GM12878 (cell line): ENCODE data around the gene NEU3. TPM values are rescaled to one million over a fixed set of nuclear protein-coding genes. Genes with fewer than 3 reads are reported as not detected.

ENCODE experiments used
- ATAC-seq: fragments of 200-7000 bp; cut with Tn5 transposase; 3 replicates; pipeline ENCODE4 v1.9.1; 2020; ENCODE audit warnings: mild to moderate bottlenecking, moderate library complexity
- BruUV-seq: library from RNA; stranded (reverse); fragments of 400-500 nt; replicated peaks from 2 replicates; lab custom pipeline; 2021; lab: Mats Ljungman, UMichigan
- CTCF ChIA-PET: fragments of 300-600 bp; sonication (Branson Sonifier 250); formaldehyde crosslinking; extraction: SDS; loops from one replicate; lab custom pipeline; 2021; ENCODE audit warnings: inconsistent platforms; lab: Yijun Ruan, JAX
- POLR2A ChIA-PET: fragments of 350-600 bp; formaldehyde crosslinking; extraction: SDS; loops from one replicate; lab custom pipeline; 2021; ENCODE audit warnings: inconsistent platforms; lab: Charles Lee
- RAD21 ChIA-PET: fragments of 300-600 bp; sonication (Branson Sonifier 250); formaldehyde crosslinking; loops from one replicate; lab custom pipeline; 2023; ENCODE audit warnings: antibody characterized with exemption; ENCODE audit not compliant: unreplicated experiment; lab: Charles Lee
- SMC1A ChIA-PET: fragments of 300-600 bp; sonication (Branson Sonifier 250); formaldehyde crosslinking; loops from one replicate; lab custom pipeline; 2023; ENCODE audit not compliant: unreplicated experiment, uncharacterized antibody; lab: Charles Lee
- DNase-seq: peaks from one replicate; pipeline ENCODE4 v3.0.0-alpha.2; 2011; ENCODE audit warnings: low read depth, low spot score
- FAIRE-seq: peaks from 3 replicates; lab custom pipeline; 2011; peaks lifted over from hg19 to GRCh38; lab: Jason Lieb, UNC
- H2AFZ ChIP-seq: 2 replicates; pipeline ENCODE4 v1.6.0; 2011; ENCODE audit warnings: low read depth, low read length, control low read depth; ENCODE audit not compliant: control insufficient read depth
- H3K27ac ChIP-seq: 2 replicates; pipeline ENCODE4 v1.5.1; 2011; ENCODE audit warnings: control low read depth; ENCODE audit not compliant: control insufficient read depth, insufficient read depth
- H3K27me3 ChIP-seq, 2 experiments: replicated peaks in 1 of 2; 2 replicates each; pipeline versions ENCODE4 v1.6.0 to v1.6.1; 2011; ENCODE audit warnings: low read length in 1 of 2; ENCODE audit not compliant: control insufficient read depth in 2 of 2, insufficient read depth in 2 of 2
- H3K36me3 ChIP-seq, 2 experiments: 2 replicates each; pipeline ENCODE4 v1.5.1; 2011; ENCODE audit warnings: low read length in 1 of 2; ENCODE audit not compliant: control insufficient read depth in 2 of 2, insufficient read depth in 2 of 2
- H3K4me1 ChIP-seq: 2 replicates; pipeline ENCODE4 v1.6.1; 2011; ENCODE audit warnings: mild to moderate bottlenecking, low read length, moderate library complexity, mixed read lengths; ENCODE audit not compliant: control insufficient read depth, insufficient read depth
- H3K4me2 ChIP-seq: 2 replicates; pipeline ENCODE4 v1.6.0; 2011; ENCODE audit warnings: control low read depth; ENCODE audit not compliant: control insufficient read depth, insufficient read depth
- H3K4me3 ChIP-seq: fragments of 200-600 bp; sonication (generic); 2 replicates; pipeline ENCODE4 v1.5.1; 2016
- H3K79me2 ChIP-seq: 2 replicates; pipeline ENCODE4 v1.6.0; 2011; ENCODE audit warnings: low read length; ENCODE audit not compliant: control insufficient read depth, insufficient read depth
- H3K9ac ChIP-seq: 2 replicates; pipeline ENCODE4 v1.8.0; 2011; ENCODE audit warnings: low read length, control low read depth, mixed read lengths; ENCODE audit not compliant: control insufficient read depth, insufficient read depth
- H3K9me3 ChIP-seq: replicated peaks from 3 replicates; pipeline ENCODE4 v1.5.1; 2011; ENCODE audit warnings: mild to moderate bottlenecking, low read length; ENCODE audit not compliant: control insufficient read depth, insufficient read depth
- H4K20me1 ChIP-seq: 2 replicates; pipeline ENCODE4 v1.6.0; 2011; ENCODE audit not compliant: control insufficient read depth, insufficient read depth
- BACH1 ChIP-seq: fragments of 450-650 bp; IDR thresholded peaks from 2 replicates; pipeline ENCODE4 v1.6.1; 2017; ENCODE audit warnings: mild to moderate bottlenecking, borderline replicate concordance
- BCLAF1 ChIP-seq: fragments of 450-650 bp; IDR thresholded peaks from 2 replicates; pipeline ENCODE4 v1.6.1; 2017; ENCODE audit warnings: antibody characterized with exemption, mild to moderate bottlenecking, moderate library complexity
- IKZF1 ChIP-seq: fragments of 450-650 bp; conservative IDR thresholded peaks from 2 replicates; pipeline ENCODE4 v1.6.1; 2017; ENCODE audit warnings: antibody characterized with exemption, mild to moderate bottlenecking
- MYC ChIP-seq: IDR thresholded peaks from 2 replicates; pipeline ENCODE4 v1.6.1; 2011; ENCODE audit warnings: mild to moderate bottlenecking, low read length, moderate library complexity, inconsistent platforms; ENCODE audit not compliant: insufficient read depth, insufficient replicate concordance, insufficient read length, severe bottlenecking
- NFXL1 ChIP-seq: fragments of 450-650 bp; IDR thresholded peaks from 2 replicates; pipeline ENCODE4 v1.6.1; 2017; ENCODE audit warnings: antibody characterized with exemption, mild to moderate bottlenecking, borderline replicate concordance
- PAX8 ChIP-seq: fragments of 450-650 bp; IDR thresholded peaks from 2 replicates; pipeline ENCODE4 v1.6.1; 2017; ENCODE audit warnings: mild to moderate bottlenecking, moderate library complexity
- POU2F2 ChIP-seq: IDR thresholded peaks from 3 replicates; pipeline ENCODE4 v1.6.1; 2011; ENCODE audit warnings: low read depth, mild to moderate bottlenecking, low read length, borderline replicate concordance
- RAD21 ChIP-seq: IDR thresholded peaks from 2 replicates; pipeline ENCODE4 v1.6.1; 2011; ENCODE audit warnings: mild to moderate bottlenecking, low read depth, low read length, moderate library complexity; ENCODE audit not compliant: insufficient read depth
- RUNX3 ChIP-seq: IDR thresholded peaks from 2 replicates; pipeline ENCODE4 v1.6.1; 2012; ENCODE audit warnings: low read length, inconsistent platforms
- SMC3 ChIP-seq: IDR thresholded peaks from 2 replicates; pipeline ENCODE4 v1.6.1; 2011; ENCODE audit warnings: low read length, improper control_type of control experiment, borderline replicate concordance
- STAT3 ChIP-seq: IDR thresholded peaks from 2 replicates; pipeline ENCODE4 v1.6.1; 2011; ENCODE audit warnings: low read depth, low read length, improper control_type of control experiment
- ZNF24 ChIP-seq: fragments of 450-650 bp; IDR thresholded peaks from 2 replicates; pipeline ENCODE4 v1.6.1; 2017; ENCODE audit warnings: antibody characterized with exemption, mild to moderate bottlenecking
- WGBS: methylation state at CpG from one replicate; pipeline ENCODE4 v1.1.6; 2016; ENCODE audit warnings: low lambda C conversion rate; ENCODE audit not compliant: insufficient replicate concordance, insufficient coverage; ENCODE audit errors: missing lambda C conversion rate; 5-methylcytosine and 5-hydroxymethylcytosine counted together
- in situ Hi-C: fragments of 300-500 bp; cut with MboI; formaldehyde crosslinking; loops from 9 replicates; pipeline ENCODE4 v1.14.3; 2018; ENCODE audit warnings: mixed read lengths
- intact Hi-C: fragments of 100-400 bp; cut with micrococcal nuclease; formaldehyde crosslinking; loops from one replicate; pipeline ENCODE4 v1.14.2; 2022; ENCODE audit not compliant: unreplicated experiment
- polyA plus RNA-seq, 11 experiments: library from polyadenylated mRNA; depleted of rRNA in 4 of 11; unstranded in 6 of 11; stranded (reverse) in 5 of 11; fragments of >200 nt; fragmentation: Nextera tagmentation in 4 of 11; fragmentation: Illumina TruSeq in 1 of 11; extraction: Ambion mirVana in 4 of 11; extraction: Trizol in 1 of 11; gene quantifications; 1 replicate in 1 of 11; 2 replicates in 10 of 11; pipeline versions ENCODE4 v1.2.1 to v1.2.3, GENCODE V29; 2011 to 2016; ENCODE audit warnings: inconsistent platforms in 2 of 11, missing spikeins in 2 of 11, low read depth in 1 of 11
- total RNA-seq, 4 experiments: library from RNA; depleted of rRNA in 3 of 4; stranded (reverse); fragments of >200 nt in 3 of 4; fragmentation: Illumina TruSeq in 1 of 4; extraction: Trizol in 1 of 4; gene quantifications; 2 replicates each; pipeline versions ENCODE4 v1.2.1 to v1.2.3, GENCODE V29; 2013 to 2021
- TF ChIP-seq, protein P1 (sequence below): IDR thresholded peaks from 2 replicates; pipeline ENCODE4 v1.6.1; 2011; ENCODE audit warnings: low read depth, low read length, improper control_type of control experiment, borderline replicate concordance
- TF ChIP-seq, protein P2 (sequence below): IDR thresholded peaks from 2 replicates; pipeline ENCODE4 v1.6.1; 2011; ENCODE audit warnings: borderline replicate concordance, low read depth, mild to moderate bottlenecking, moderate library complexity, low read length; ENCODE audit not compliant: insufficient read depth, poor library complexity, severe bottlenecking

Gene NEU3
- total and polyA plus RNA-seq, 10 of the 15 experiments (the other 5 are each of a cell fraction or from before 2014, with no cell fraction given) = 2.5 to 20.3 (median 13.4) TPM

DNA sequence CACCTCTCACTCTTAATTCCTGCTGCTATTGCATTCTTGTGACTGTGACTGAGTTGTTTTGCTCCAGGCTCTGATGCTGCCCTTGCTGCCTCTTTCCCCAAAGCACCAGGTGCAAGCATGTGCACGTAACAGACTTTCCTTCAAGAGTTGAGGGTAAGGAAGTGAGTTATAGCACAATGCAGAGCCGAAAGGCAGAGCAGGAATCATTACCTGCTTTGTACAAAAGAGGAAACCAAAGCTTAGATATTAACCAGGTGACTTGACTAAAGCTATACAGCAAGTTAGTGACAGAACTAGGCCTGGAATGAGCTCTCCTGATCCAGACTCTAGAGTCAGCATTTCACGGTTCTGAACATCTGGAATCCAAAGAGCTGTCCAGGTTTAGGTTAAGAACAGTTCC, 33.6 kb downstream of the NEU3 start (continued):
- TF ChIP-seq NFXL1 (no peak), STAT3 (no peak)
- TF ChIP-seq, protein P1, sequence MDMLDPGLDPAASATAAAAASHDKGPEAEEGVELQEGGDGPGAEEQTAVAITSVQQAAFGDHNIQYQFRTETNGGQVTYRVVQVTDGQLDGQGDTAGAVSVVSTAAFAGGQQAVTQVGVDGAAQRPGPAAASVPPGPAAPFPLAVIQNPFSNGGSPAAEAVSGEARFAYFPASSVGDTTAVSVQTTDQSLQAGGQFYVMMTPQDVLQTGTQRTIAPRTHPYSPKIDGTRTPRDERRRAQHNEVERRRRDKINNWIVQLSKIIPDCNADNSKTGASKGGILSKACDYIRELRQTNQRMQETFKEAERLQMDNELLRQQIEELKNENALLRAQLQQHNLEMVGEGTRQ = no peak

GRCh38 chr11:75022759-75023396, 34.1 kb downstream of the NEU3 start:
- peak; percentile 45 for DNase-seq
- no peak for FAIRE-seq
- peak; percentile 100 for ATAC-seq
- no peak overlapping the region for H3K4me3 ChIP-seq
- no peaks in the 10 kb centered on the region for H3K36me3 ChIP-seq
- H3K9me3 ChIP-seq = no peaks in the 10 kb centered on the region
- no peaks in the 10 kb centered on the region for H3K27me3 ChIP-seq
- H2AFZ ChIP-seq = no peak overlapping the region
- intact Hi-C loops (loop anchor here (1.0 to 2.0 kb wide), 4 partner anchors 94 to 226 kb away; no protein-coding TSS in a partner anchor), in situ Hi-C loops (loop anchor here (5.0 kb wide), 2 partner anchors 179 to 224 kb away; no protein-coding TSS in a partner anchor)
- ChIA-PET RAD21 (interaction anchor here (0.6 to 5.4 kb wide), 20 partner anchors 9 to 312 kb away, joined by 3 to 88 read pairs (median 4); no protein-coding TSS in a partner anchor), CTCF (interaction anchor here (0.6 to 7.7 kb wide), 53 partner anchors 9 to 225 kb away, joined by 3 to 136 read pairs (median 4); partner anchors contain the start of genes NEU3 and SLCO2B1), POLR2A (interaction anchor here (1.2 kb wide), 2 partner anchors 14 to 43 kb away, joined by 3 to 4 read pairs; no protein-coding TSS in a partner anchor), SMC1A (interaction anchor here (0.6 to 2.8 kb wide), 23 partner anchors 9 to 400 kb away, joined by 3 to 24 read pairs (median 4); no protein-coding TSS in a partner anchor)
- H3K4me1 ChIP-seq = no peaks in the 10 kb centered on the region
- H3K4me2 ChIP-seq = no peak overlapping the region
- no TSS peak for BruUV-seq
- no peak overlapping the region for H3K9ac ChIP-seq
- WGBS = 38% methylated on average over 5 of the region's 5 CpGs
- H4K20me1 ChIP-seq = no peaks in the 10 kb centered on the region
- H3K79me2 ChIP-seq = no peaks in the 10 kb centered on the region
- no peak overlapping the region for H3K27ac ChIP-seq
- TF ChIP-seq IKZF1 = 0 out of 2 replicates have a peak, but pooled peaks have one; percentile 27
- TF ChIP-seq, protein P2, sequence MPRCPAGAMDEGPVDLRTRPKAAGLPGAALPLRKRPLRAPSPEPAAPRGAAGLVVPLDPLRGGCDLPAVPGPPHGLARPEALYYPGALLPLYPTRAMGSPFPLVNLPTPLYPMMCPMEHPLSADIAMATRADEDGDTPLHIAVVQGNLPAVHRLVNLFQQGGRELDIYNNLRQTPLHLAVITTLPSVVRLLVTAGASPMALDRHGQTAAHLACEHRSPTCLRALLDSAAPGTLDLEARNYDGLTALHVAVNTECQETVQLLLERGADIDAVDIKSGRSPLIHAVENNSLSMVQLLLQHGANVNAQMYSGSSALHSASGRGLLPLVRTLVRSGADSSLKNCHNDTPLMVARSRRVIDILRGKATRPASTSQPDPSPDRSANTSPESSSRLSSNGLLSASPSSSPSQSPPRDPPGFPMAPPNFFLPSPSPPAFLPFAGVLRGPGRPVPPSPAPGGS = no peak
- 0 out of 2 replicates have a peak, but pooled peaks have one; percentile 5 for TF ChIP-seq ZNF24
- TF ChIP-seq SMC3 = peak; percentile 97
- TF ChIP-seq POU2F2 = no peak
- TF ChIP-seq MYC = no peak
- TF ChIP-seq PAX8 = no peak
- no peak for TF ChIP-seq BACH1
- no peak for TF ChIP-seq BCLAF1
- TF ChIP-seq RAD21 = peak; percentile 95
- TF ChIP-seq RUNX3 = peak; percentile 36; the same call in 1 of the 2 replicates
